MCF 10A (cell line): ENCODE results near the gene PCNA. TPM values are rescaled to one million over a fixed set of nuclear protein-coding genes. Genes with fewer than 3 reads are reported as not detected.
A peak's percentile ranks its signal among the peaks of the same experiment; 100 is the strongest.

Experiments
- Bru-seq: library from RNA; stranded (reverse); fragments of 400-500 nt; gene quantifications from one replicate; lab custom pipeline; 2021; lab: Mats Ljungman, UMichigan
- BruChase-seq, 2 experiments: library from RNA; stranded (reverse); fragments of 400-500 nt; gene quantifications; one replicate each; lab custom pipeline; 2021; lab: Mats Ljungman, UMichigan
- BruUV-seq: library from RNA; stranded (reverse); fragments of 400-500 nt; replicated peaks from 2 replicates; lab custom pipeline; 2021; lab: Mats Ljungman, UMichigan
- CTCF ChIA-PET: fragments of 300-600 bp; sonication (Branson Sonifier 250); formaldehyde crosslinking; extraction: SDS; loops from one replicate; lab custom pipeline; 2021; ENCODE audit warnings: antibody characterized with exemption, inconsistent platforms; lab: Yijun Ruan, JAX
- POLR2A ChIA-PET: fragments of 300-600, 350-650 bp; sonication (Branson Sonifier 250); formaldehyde crosslinking; extraction: SDS; loops from one replicate; lab custom pipeline; 2020; ENCODE audit warnings: antibody characterized with exemption, inconsistent platforms; lab: Yijun Ruan, JAX
- DNase-seq: peaks from one replicate; pipeline ENCODE4 v3.0.0-alpha.2; 2018; ENCODE audit not compliant: unreplicated experiment
- H3K27ac Mint-ChIP-seq: one replicate; pipeline ENCODE4 v1.8.0; 2022; ENCODE audit warnings: mild to moderate bottlenecking, low read depth, mixed read lengths; ENCODE audit not compliant: unreplicated experiment
- H3K27me3 Mint-ChIP-seq: one replicate; pipeline ENCODE4 v1.8.0; 2022; ENCODE audit warnings: mixed read lengths; ENCODE audit not compliant: insufficient read depth, unreplicated experiment
- H3K36me3 Mint-ChIP-seq: one replicate; pipeline ENCODE4 v1.8.0; 2022; ENCODE audit warnings: mild to moderate bottlenecking, moderate library complexity, mixed read lengths; ENCODE audit not compliant: insufficient read depth, unreplicated experiment
- H3K4me1 Mint-ChIP-seq: one replicate; pipeline ENCODE4 v1.8.0; 2022; ENCODE audit warnings: mixed read lengths; ENCODE audit not compliant: insufficient read depth, unreplicated experiment
- H3K4me3 Mint-ChIP-seq: one replicate; pipeline ENCODE4 v1.8.0; 2022; ENCODE audit warnings: mild to moderate bottlenecking, moderate library complexity, mixed read lengths; ENCODE audit not compliant: unreplicated experiment
- H3K9me3 Mint-ChIP-seq: one replicate; pipeline ENCODE4 v1.8.0; 2022; ENCODE audit warnings: mixed read lengths; ENCODE audit not compliant: unreplicated experiment
- intact Hi-C: fragments of 100-400 bp; cut with micrococcal nuclease; formaldehyde crosslinking; loops from 2 replicates; pipeline ENCODE4 v1.14.1; 2022
- long read RNA-seq: library from polyadenylated mRNA; stranded (forward); transcript quantifications from one replicate; pipeline ENCODE4 v2.0.0, GENCODE V29; 2022
- total RNA-seq: library from RNA; stranded (reverse); gene quantifications from 2 replicates; pipeline ENCODE4 v1.2.3, GENCODE V29; 2022
- TF ChIP-seq, protein P1 (sequence below): fragments of 200-600 bp; IDR thresholded peaks from one replicate; pipeline ENCODE4 v1.8.0; 2022; ENCODE audit warnings: antibody characterized with exemption, mild to moderate bottlenecking; ENCODE audit not compliant: unreplicated experiment

Gene PCNA
- total RNA-seq (38.2 and 45.5 TPM in 2 replicates), Bru-seq, nascent RNA (percentile 64 among the genes with signal in this experiment), BruChase-seq, experiment 1, labeled RNA remaining after a 6-hour chase (percentile 88 among the genes with signal in this experiment), BruChase-seq, experiment 2, labeled RNA remaining after a 2-hour chase (percentile 75 among the genes with signal in this experiment)
- long read RNA-seq, transcript PCNA-202 (7 exons, 1,359 nt) = minor isoform, 5 of 60 reads
- long read RNA-seq, transcript PCNA-201 (6 exons, 1,344 nt) = major isoform, 46 of 60 reads
- long read RNA-seq, partial matches to known transcripts = 6 of 60 reads
- long read RNA-seq, other reads (novel, unspliced or antisense) = 3 of 60 reads

DNA sequence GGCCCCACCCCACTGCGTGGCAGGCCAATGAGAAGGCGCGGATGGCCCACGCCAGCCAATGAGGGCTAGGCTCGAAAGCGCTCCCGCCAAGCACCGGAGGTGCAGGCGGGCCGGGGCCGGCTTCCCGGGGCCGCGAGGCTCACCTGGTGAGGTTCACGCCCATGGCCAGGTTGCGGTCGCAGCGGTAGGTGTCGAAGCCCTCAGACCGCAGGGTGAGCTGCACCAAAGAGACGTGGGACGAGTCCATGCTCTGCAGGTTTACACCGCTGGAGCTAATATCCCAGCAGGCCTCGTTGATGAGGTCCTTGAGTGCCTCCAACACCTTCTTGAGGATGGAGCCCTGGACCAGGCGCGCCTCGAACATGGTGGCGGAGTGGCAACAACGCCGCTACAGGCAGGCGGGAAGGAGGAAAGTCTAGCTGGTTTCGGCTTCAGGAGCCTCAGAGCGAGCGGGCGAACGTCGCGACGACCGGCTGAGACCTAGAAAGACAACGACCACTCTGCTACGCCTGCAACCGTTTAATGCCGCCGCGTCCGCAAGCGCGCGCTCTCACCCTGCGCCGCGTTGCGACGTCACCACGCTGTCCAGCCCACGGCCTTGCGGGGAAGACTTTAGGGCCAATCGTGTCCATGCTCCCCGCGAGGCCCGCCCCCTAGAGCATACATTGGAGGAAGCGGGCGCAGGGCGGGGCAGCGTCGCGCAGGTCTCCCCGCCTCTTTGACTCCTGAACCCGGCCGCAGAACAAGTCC, at the start of gene PCNA:
Gene PCNA, minus strand, starts transcription at position 524 of the 750 bp plus-strand sequence. Its CDS starts 160 bp downstream, at position 364.
- POLR2A ChIA-PET = interaction anchor here (0.6 to 2.5 kb wide), 29 partner anchors 8 to 1003 kb away, joined by 3 to 22 read pairs (median 4); partner anchors contain the start of gene FERMT1
- TSS peak; percentile 47 for BruUV-seq
- intact Hi-C loops = no loop called here
- H3K4me1 Mint-ChIP-seq = peaks cover 21% of the 10 kb centered on the region
- H3K4me3 Mint-ChIP-seq = peak within 1 kb of the TSS; percentile 90
- TF ChIP-seq, protein P1, sequence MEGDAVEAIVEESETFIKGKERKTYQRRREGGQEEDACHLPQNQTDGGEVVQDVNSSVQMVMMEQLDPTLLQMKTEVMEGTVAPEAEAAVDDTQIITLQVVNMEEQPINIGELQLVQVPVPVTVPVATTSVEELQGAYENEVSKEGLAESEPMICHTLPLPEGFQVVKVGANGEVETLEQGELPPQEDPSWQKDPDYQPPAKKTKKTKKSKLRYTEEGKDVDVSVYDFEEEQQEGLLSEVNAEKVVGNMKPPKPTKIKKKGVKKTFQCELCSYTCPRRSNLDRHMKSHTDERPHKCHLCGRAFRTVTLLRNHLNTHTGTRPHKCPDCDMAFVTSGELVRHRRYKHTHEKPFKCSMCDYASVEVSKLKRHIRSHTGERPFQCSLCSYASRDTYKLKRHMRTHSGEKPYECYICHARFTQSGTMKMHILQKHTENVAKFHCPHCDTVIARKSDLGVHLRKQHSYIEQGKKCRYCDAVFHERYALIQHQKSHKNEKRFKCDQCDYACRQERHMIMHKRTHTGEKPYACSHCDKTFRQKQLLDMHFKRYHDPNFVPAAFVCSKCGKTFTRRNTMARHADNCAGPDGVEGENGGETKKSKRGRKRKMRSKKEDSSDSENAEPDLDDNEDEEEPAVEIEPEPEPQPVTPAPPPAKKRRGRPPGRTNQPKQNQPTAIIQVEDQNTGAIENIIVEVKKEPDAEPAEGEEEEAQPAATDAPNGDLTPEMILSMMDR = no peak
- H3K9me3 Mint-ChIP-seq = no peaks in the 10 kb centered on the region
- H3K36me3 Mint-ChIP-seq = peaks cover 38% of the 10 kb centered on the region
- CTCF ChIA-PET = interaction anchor here (1.2 to 4.0 kb wide), 7 partner anchors 7 to 358 kb away, joined by 3 to 36 read pairs (median 6); partner anchors contain the start of gene CDS2
- no peaks in the 10 kb centered on the region for H3K27me3 Mint-ChIP-seq
- peak within 1 kb of the TSS; percentile 92 for H3K27ac Mint-ChIP-seq
- peak; percentile 98 for DNase-seq

DNA sequence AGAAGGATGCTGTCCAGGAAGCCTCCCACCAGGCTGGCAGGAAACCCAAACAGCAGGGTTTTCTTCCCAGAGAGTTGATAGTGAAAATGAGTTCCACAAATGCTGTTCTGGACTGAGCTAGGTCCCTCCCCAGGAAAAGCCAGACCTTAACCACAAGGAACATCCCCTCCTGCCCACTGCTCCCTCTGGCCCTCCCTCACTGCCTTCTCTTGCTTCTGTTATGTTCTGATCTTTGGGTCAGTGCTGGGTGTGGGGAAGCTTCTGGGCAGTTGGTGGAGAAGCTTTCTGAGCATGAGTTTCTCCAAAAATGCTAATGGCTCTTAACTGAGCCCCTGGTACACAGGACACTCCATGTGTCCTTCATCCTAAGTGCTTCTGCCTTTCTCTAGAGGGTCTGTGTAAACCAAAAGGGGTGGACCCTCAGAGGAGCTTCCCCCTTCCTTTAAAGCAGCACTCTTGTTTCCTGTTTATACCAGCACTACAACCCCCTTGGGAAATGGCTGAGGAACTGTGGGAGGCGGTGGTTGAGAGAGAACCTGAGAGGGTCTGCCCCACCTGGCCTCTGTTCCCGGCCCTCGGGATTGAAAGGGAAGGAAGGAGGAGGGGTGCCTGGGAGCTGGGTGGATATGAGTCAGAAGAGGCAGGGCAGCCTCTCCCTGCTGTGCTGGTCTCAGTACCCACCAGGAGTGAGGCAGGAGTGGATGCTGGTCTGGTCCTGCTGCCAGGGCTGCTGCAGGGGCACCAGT, 49.1 kb upstream of the PCNA start:
- H3K27me3 Mint-ChIP-seq = no peaks in the 10 kb centered on the region
- peaks cover 15% of the 10 kb centered on the region for H3K4me1 Mint-ChIP-seq
- intact Hi-C loops = no loop called here
- no peaks in the 10 kb centered on the region for H3K9me3 Mint-ChIP-seq
- ChIA-PET POLR2A (interaction anchor here (0.7 to 1.6 kb wide), 6 partner anchors 23 to 52 kb away, joined by 3 to 6 read pairs (median 4); partner anchors contain the start of gene PCNA), CTCF (interaction anchor here (0.6 to 7.6 kb wide), 9 partner anchors 11 to 82 kb away, joined by 3 to 78 read pairs (median 4); partner anchors contain the start of gene CDS2)
- TF ChIP-seq, protein P1 = no peak
- H3K36me3 Mint-ChIP-seq = no peaks in the 10 kb centered on the region
- no peak overlapping the region for H3K27ac Mint-ChIP-seq
- DNase-seq = peak; percentile 46
- no peak overlapping the region for H3K4me3 Mint-ChIP-seq
- no TSS peak for BruUV-seq

DNA sequence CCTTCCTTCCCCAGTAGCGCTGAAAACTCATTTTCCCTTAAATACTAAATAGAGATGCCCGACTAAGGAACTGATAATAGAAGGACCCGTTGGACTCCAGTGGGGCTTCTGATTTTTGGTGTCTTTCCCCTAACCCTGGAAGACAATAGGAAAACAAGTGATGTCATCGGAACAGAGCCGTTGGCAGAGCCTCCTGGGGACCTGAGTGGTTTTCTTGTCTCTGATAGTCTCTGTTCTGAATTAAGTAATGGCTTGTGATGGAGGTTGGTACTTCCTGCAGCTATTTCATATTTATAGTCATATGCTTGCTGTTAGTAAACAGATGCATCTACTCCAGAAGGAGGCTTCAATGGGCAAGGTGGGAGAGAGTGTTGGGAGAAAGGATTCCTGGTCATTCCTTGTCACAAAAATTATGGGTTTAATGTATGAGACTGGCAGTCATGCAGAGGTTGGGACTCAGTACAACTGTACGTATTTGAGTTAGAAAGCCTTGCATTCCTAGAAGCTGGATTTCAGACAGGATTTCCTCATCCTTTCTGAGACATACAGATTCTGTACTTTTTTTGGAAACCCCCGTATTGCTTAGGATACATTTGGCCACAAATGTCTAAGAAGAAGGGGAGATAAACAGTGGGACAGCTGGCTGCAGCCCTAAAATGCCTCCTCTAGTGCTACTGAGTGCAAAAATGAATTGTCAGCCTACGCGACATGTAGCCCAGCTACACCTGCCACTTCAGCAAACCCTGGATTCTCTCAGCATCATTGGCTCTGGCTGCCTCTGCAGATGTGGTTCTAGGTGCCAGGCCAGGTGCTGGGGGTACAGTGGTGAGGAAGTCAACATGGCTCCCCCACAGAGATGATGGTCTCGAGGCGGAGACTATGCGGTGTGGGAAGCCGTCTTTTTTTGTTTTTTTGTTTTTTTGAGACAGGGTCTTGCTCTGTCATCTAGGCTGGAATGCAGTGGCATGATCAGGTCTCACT, 45.2 kb upstream of the PCNA start:
- H3K27ac Mint-ChIP-seq = no peak overlapping the region
- no peak overlapping the region for H3K4me3 Mint-ChIP-seq
- no peaks in the 10 kb centered on the region for H3K27me3 Mint-ChIP-seq
- no TSS peak for BruUV-seq
- no peaks in the 10 kb centered on the region for H3K9me3 Mint-ChIP-seq
- no peaks in the 10 kb centered on the region for H3K36me3 Mint-ChIP-seq
- H3K4me1 Mint-ChIP-seq = peaks cover 15% of the 10 kb centered on the region
- ChIA-PET POLR2A (no interaction called here), CTCF (no interaction called here)
- intact Hi-C loops = no loop called here
- TF ChIP-seq, protein P1 = no peak
- DNase-seq = no peak
